Spleen (tissue), 11 donors: Measurements from ENCODE around the gene IL1RAPL2. TPM values are rescaled to one million over a fixed set of nuclear protein-coding genes. Genes with fewer than 3 reads are reported as not detected.

Experiments used
- DNase-seq: peaks from one replicate; pipeline ENCODE4 v3.0.0-alpha.2; 2020
- H3K27ac ChIP-seq, 8 donors: fragments of 200-600 bp; sonication (generic) in 7 of 8; 1 replicate in 4 of 8; 2 replicates in 4 of 8; pipeline versions ENCODE4 v1.5.0 to v1.8.0; 2016 to 2021; ENCODE audit warnings: inconsistent platforms in 4 of 8, mild to moderate bottlenecking in 4 of 8, moderate library complexity in 1 of 8
- H3K27me3 ChIP-seq, 7 donors: fragments of 200-600 bp; sonication (generic) in 6 of 7; replicated peaks in 1 of 7; 1 replicate in 4 of 7; 2 replicates in 3 of 7; pipeline versions ENCODE4 v1.5.0 to v1.8.0; 2016 to 2021; ENCODE audit warnings: inconsistent platforms in 3 of 7, mild to moderate bottlenecking in 1 of 7
- H3K36me3 ChIP-seq, 6 donors: fragments of 200-600 bp; sonication (generic) in 5 of 6; 1 replicate in 4 of 6; 2 replicates in 2 of 6; pipeline versions ENCODE4 v1.5.0 to v1.8.0; 2016 to 2021; ENCODE audit warnings: inconsistent platforms in 2 of 6
- H3K4me1 ChIP-seq, 6 donors: fragments of 200-600 bp; sonication (generic) in 5 of 6; 1 replicate in 3 of 6; 2 replicates in 3 of 6; pipeline versions ENCODE4 v1.5.0 to v1.8.0; 2016 to 2021; ENCODE audit warnings: inconsistent platforms in 3 of 6
- H3K4me3 ChIP-seq, 8 donors: fragments of 200-600 bp; sonication (generic) in 7 of 8; 1 replicate in 4 of 8; 2 replicates in 4 of 8; pipeline versions ENCODE4 v1.5.0 to v1.8.0; 2016 to 2021; ENCODE audit warnings: inconsistent platforms in 4 of 8, mild to moderate bottlenecking in 4 of 8, moderate library complexity in 2 of 8
- H3K9me3 ChIP-seq, 8 donors: fragments of 200-600 bp; sonication (generic) in 7 of 8; 1 replicate in 4 of 8; 2 replicates in 4 of 8; pipeline versions ENCODE4 v1.5.0 to v1.8.0; 2016 to 2021; ENCODE audit warnings: inconsistent platforms in 4 of 8
- POLR2A ChIP-seq, 3 donors: fragments of 450-650 bp; IDR thresholded peaks; one replicate each; pipeline ENCODE4 v1.5.1; 2017; ENCODE audit warnings: antibody characterized with exemption in 3 of 3, mild to moderate bottlenecking in 1 of 3
- POLR2AphosphoS5 ChIP-seq, 3 donors: sonication (generic); formaldehyde crosslinking; IDR thresholded peaks; one replicate each; pipeline ENCODE4 v1.5.1; 2017; ENCODE audit warnings: antibody characterized with exemption in 3 of 3
- WGBS, 5 donors: extraction: QIAGEN DNeasy Blood & Tissue Kit in 3 of 5; methylation state at CpG; one replicate each; pipeline versions ENCODE4 v1.1.5 to v1.1.7; 2013 to 2018; 5-methylcytosine and 5-hydroxymethylcytosine counted together
- intact Hi-C: fragments of 100-400 bp; cut with DNase I; formaldehyde crosslinking; loops from one replicate; pipeline ENCODE4 v1.15.0; 2023; ENCODE audit warnings: low total_unique reads
- polyA plus RNA-seq, 3 donors: library from polyadenylated mRNA; stranded (reverse); fragments of 200-250 nt; gene quantifications; one replicate each; pipeline ENCODE4 v1.2.1, GENCODE V29; 2013
- total RNA-seq, 7 donors: library from RNA; depleted of rRNA in 3 of 7; stranded (reverse); fragments of >200 nt in 3 of 7; fragmentation: NEBNext Ultra II Directional in 4 of 7; extraction: Animal tissue kit (Norgen Biotek cat#: 25700) in 4 of 7; gene quantifications; one replicate each; pipeline versions ENCODE4 v1.1.0 to v1.2.1, GENCODE V29; 2016 to 2021
- TF ChIP-seq, protein P1 (sequence below), 11 experiments: fragments of 200-600 bp in 7 of 11; fragments of 450-650 bp in 4 of 11; sonication (generic) in 4 of 11; IDR thresholded peaks in 8 of 11; conservative IDR thresholded peaks in 3 of 11; 1 replicate in 7 of 11; 2 replicates in 4 of 11; pipeline versions ENCODE4 v1.4.0 to v1.8.0; 2016 to 2021; ENCODE audit warnings: antibody characterized with exemption in 11 of 11, inconsistent platforms in 4 of 11, mild to moderate bottlenecking in 1 of 11
- donor health status: healthy with polysubstance abuse.
- donor health status: DM: no; HTN: no; CAD: no; lungs with moderate emphysema.
- donor health status: DM: no; HTN: no; CAD: no.
- donor health status: Bipolar disorder and iron deficiency.
- donor health status: healthy.
- donor health status: DM: no; HTN: no; CAD: no.
- donor health status: DM: yes; HTN: yes; CAD: no.

The IL1RAPL2 gene
- total and polyA plus RNA-seq, 10 donors = not detected

DNA sequence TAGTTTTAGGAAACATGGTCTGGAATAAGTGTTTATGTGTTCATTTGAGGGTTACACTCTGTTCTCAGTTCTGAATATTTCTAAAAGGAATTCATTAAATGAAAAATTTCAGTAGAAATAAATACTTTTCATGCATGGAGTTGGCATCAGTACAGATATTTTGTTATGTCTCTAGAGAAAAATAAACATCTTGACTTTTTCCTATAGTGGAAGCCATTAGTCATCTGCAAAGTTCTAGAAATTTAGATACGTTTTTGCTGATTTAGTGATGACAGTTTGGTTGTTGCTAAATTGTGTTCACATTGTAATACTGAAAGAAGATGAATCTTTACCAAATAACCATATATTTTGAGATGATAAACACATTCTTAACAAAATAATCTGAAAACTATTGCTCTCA, 922.7 kb downstream of the IL1RAPL2 start:
- Histone ChIP-seq H3K27ac (no peak overlapping the region), H3K27me3 (no peaks in the 10 kb centered on the region), H3K36me3 (no peaks in the 10 kb centered on the region), H3K9me3 (peaks cover 0 to 9% (median 0%) of the 10 kb centered on the region in 8 donors), H3K4me1 (no peaks in the 10 kb centered on the region), H3K4me3 (no peak overlapping the region)
- no peak for DNase-seq
- intact Hi-C loops = no loop called here
- WGBS, 5 donors = 14 to 49% (median 40%) methylated on average over 1 of the region's 1 CpG
- no peak for TF ChIP-seq POLR2AphosphoS5 (IDR thresholded peaks at IDR 0.05)
- no peak for TF ChIP-seq POLR2A (IDR thresholded peaks at IDR 0.05)
- TF ChIP-seq, protein P1, sequence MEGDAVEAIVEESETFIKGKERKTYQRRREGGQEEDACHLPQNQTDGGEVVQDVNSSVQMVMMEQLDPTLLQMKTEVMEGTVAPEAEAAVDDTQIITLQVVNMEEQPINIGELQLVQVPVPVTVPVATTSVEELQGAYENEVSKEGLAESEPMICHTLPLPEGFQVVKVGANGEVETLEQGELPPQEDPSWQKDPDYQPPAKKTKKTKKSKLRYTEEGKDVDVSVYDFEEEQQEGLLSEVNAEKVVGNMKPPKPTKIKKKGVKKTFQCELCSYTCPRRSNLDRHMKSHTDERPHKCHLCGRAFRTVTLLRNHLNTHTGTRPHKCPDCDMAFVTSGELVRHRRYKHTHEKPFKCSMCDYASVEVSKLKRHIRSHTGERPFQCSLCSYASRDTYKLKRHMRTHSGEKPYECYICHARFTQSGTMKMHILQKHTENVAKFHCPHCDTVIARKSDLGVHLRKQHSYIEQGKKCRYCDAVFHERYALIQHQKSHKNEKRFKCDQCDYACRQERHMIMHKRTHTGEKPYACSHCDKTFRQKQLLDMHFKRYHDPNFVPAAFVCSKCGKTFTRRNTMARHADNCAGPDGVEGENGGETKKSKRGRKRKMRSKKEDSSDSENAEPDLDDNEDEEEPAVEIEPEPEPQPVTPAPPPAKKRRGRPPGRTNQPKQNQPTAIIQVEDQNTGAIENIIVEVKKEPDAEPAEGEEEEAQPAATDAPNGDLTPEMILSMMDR (IDR thresholded peaks at IDR 0.05 in 8 of 11, conservative IDR thresholded peaks at IDR 0.05 in 3 of 11) = no peak

DNA sequence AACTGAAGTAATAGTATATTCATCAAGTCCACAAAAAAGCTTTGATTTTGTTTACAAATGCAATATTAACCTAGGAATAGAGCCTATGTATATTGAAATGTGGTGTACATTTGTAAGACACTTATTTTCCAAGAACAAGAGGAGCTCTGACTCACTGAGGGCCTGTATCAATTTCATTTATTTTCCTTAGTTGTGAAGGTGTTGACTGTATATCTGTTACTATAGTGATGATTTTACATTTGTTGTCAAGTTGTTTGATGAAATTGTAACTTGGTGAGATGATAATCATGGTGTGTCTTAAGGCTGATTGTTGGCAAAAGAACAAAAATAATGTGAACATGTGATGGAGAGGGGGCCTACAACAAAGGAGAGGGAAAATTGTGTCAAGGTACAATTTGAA, 929.4 kb downstream of the IL1RAPL2 start:
- H3K27ac ChIP-seq = no peak overlapping the region
- H3K36me3 ChIP-seq = no peaks in the 10 kb centered on the region
- no peak for DNase-seq
- H3K4me3 ChIP-seq = no peak overlapping the region
- intact Hi-C loops = no loop called here
- no peaks in the 10 kb centered on the region for H3K27me3 ChIP-seq
- peaks cover 0 to 14% (median 3%) of the 10 kb centered on the region in 8 donors for H3K9me3 ChIP-seq
- no peak for TF ChIP-seq POLR2A (IDR thresholded peaks at IDR 0.05)
- TF ChIP-seq, protein P1 (IDR thresholded peaks at IDR 0.05 in 8 of 11, conservative IDR thresholded peaks at IDR 0.05 in 3 of 11) = no peak
- TF ChIP-seq POLR2AphosphoS5 (IDR thresholded peaks at IDR 0.05) = no peak
- H3K4me1 ChIP-seq = no peaks in the 10 kb centered on the region

DNA sequence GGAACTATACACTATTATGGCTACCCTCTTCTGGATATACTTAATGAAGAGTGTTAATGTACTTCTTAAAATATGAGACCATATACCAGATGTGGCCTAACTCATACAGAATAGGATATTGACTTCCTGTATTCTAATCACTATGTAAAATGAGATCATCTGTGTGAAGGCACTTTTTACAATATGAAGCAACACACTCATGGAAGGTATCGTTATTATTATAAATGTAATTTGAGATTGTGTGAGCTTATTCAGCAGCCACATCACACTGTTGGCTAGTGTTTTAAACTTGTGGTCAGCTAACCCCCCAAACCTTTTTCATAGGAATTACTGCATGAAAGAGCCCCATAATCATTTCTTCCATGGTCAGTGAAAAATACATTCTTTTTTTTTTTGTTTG, 936.3 kb downstream of the IL1RAPL2 start:
- peaks cover 0 to 14% (median 0%) of the 10 kb centered on the region in 8 donors for H3K9me3 ChIP-seq

DNA sequence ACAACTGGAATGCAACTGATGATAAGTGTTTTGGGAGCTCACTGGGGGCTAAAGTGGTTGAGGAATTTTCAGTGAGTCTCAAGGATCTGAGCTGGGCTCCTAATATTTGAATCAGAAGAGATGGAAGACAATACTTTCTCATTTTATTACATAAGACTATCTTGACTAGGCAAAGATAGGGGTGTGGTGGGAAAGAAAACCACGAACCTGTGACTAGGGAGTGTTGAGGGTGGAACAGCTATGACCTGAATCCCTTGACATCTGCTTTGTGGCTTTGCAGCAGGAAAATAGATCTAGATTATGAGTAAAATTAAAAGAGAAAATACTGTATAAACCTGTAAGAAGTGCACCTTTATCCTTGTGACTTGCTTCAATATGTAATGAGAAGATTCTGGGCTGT, 949.6 kb downstream of the IL1RAPL2 start:
- H3K4me3 ChIP-seq = no peak overlapping the region
- intact Hi-C loops = no loop called here
- 43 to 88% (median 76%) methylated on average over 1 of the region's 1 CpG for WGBS, 5 donors
- no peaks in the 10 kb centered on the region for H3K4me1 ChIP-seq
- no peaks in the 10 kb centered on the region for H3K27me3 ChIP-seq
- no peak for DNase-seq
- no peak for TF ChIP-seq POLR2AphosphoS5 (IDR thresholded peaks at IDR 0.05)
- TF ChIP-seq, protein P1 (IDR thresholded peaks at IDR 0.05 in 8 of 11, conservative IDR thresholded peaks at IDR 0.05 in 3 of 11) = no peak
- no peak for TF ChIP-seq POLR2A (IDR thresholded peaks at IDR 0.05)
- peaks cover 0 to 4% (median 0%) of the 10 kb centered on the region in 8 donors for H3K9me3 ChIP-seq
- no peak overlapping the region for H3K27ac ChIP-seq
- no peaks in the 10 kb centered on the region for H3K36me3 ChIP-seq

More for the DNA sequence above, 936.3 kb downstream of the IL1RAPL2 start:
- WGBS, 5 donors = 86 to 97% (median 89%) methylated on average over 1 of the region's 1 CpG
- Histone ChIP-seq H3K4me3 (no peak overlapping the region), H3K36me3 (no peaks in the 10 kb centered on the region), H3K27ac (no peak overlapping the region), H3K27me3 (no peaks in the 10 kb centered on the region), H3K4me1 (no peaks in the 10 kb centered on the region)
- TF ChIP-seq, protein P1 (IDR thresholded peaks at IDR 0.05 in 8 of 11, conservative IDR thresholded peaks at IDR 0.05 in 3 of 11) = no peak
- TF ChIP-seq POLR2A (IDR thresholded peaks at IDR 0.05) (no peak), POLR2AphosphoS5 (IDR thresholded peaks at IDR 0.05) (no peak)
- intact Hi-C loops = no loop called here
- no peak for DNase-seq
